Tibial artery (tissue), 4 donors: ENCODE measurements around the gene NAPA.

Experiments
- DNase-seq, 2 donors: peaks; one replicate each; pipeline ENCODE4 v3.0.0-alpha.2; 2019
- H3K27ac ChIP-seq, 2 donors: fragments of 200-600 bp; sonication (generic) in 1 of 2; 1 replicate in 1 of 2; 2 replicates in 1 of 2; pipeline ENCODE4 v1.5.1; 2018 to 2019; ENCODE audit warnings: mild to moderate bottlenecking in 1 of 2
- H3K27me3 ChIP-seq, 2 donors: fragments of 200-600 bp; sonication (generic) in 1 of 2; one replicate each; pipeline versions ENCODE4 v1.5.1 to v1.6.0; 2016 to 2019
- H3K36me3 ChIP-seq, 3 donors: fragments of 200-600 bp; sonication (generic) in 2 of 3; one replicate each; pipeline ENCODE4 v1.5.1; 2016 to 2019; ENCODE audit warnings: mild to moderate bottlenecking in 2 of 3
- H3K4me1 ChIP-seq, 4 donors: fragments of 200-600 bp; sonication (generic) in 2 of 4; 1 replicate in 3 of 4; 2 replicates in 1 of 4; pipeline ENCODE4 v1.5.1; 2016 to 2019
- H3K4me3 ChIP-seq, 2 donors: fragments of 200-600 bp; sonication (generic) in 1 of 2; 1 replicate in 1 of 2; 2 replicates in 1 of 2; pipeline ENCODE4 v1.5.1; 2018 to 2019; ENCODE audit warnings: mild to moderate bottlenecking in 2 of 2
- H3K9me3 ChIP-seq, 3 donors: fragments of 200-600 bp; sonication (generic) in 1 of 3; one replicate each; pipeline ENCODE4 v1.5.1; 2016 to 2019
- CTCF ChIP-seq, 2 experiments: fragments of 200-600 bp in 1 of 2; fragments of 450-650 bp in 1 of 2; IDR thresholded peaks; one replicate each; pipeline ENCODE4 v1.5.1; 2017 to 2019; ENCODE audit warnings: antibody characterized with exemption in 2 of 2, mild to moderate bottlenecking in 1 of 2, moderate library complexity in 1 of 2
- intact Hi-C: fragments of 100-400 bp; cut with DNase I; formaldehyde crosslinking; loops from one replicate; pipeline ENCODE4 v1.15.0; 2023; ENCODE audit warnings: low total_unique reads

Gene NAPA

DNA sequence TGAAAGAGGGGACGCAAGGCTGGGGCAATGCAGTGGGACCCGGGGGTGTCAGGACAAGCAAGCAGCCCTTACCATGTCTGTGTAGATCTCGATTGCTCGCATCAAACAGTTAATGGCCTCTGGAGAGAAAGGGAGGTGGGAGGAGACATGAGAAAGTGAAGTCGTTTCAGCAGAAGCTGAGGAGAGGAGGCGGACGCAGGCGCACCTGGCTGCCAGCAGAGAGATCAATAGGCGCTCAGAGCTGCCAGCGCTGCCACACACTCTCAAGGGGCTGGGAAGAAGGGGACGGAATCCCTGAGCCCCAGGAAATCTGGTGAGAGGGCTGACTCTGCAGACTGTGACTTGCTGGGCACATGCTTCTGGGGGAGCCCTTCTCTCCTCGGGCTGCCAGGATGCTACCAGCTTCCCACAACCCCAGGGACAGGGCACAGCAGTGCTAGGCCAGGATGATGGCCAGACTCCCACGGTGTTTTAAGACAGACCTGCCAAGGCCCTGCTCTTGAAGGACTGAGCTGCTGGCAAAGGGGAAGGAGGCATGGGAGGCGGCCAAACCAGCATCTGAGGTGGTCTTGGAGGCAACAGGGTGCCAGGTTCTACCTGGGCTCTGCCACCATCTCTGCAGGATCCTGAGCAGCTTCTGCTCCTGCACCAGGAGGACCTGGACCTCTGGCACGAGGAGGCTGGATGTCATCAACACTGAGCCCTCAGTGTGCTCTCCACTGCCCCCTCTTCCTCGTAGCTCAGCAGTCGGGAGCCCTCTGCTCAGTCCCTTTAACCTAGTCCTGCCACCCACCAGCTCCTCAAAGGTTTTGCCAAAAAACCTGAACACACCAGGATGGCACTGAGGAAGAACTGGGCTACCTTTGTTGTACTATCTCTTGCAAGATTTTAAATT lies 19.1 kb downstream of the NAPA start:
- Histone ChIP-seq H3K4me3 (no peak overlapping the region), H3K9me3 (no peaks in the 10 kb centered on the region), H3K4me1 (peaks cover 0 to 21% (median 0%) of the 10 kb centered on the region in 4 donors), H3K27me3 (no peaks in the 10 kb centered on the region), H3K27ac (no peak overlapping the region), H3K36me3 (peaks cover 38 to 99% (median 82%) of the 10 kb centered on the region in 3 donors)
- intact Hi-C loops: no loop called here
- TF ChIP-seq CTCF (IDR thresholded peaks at IDR 0.05): no peak
- DNase-seq: no peak

GRCh38 chr19:47494729-47495128 lies 20.1 kb downstream of the NAPA start:
- Histone ChIP-seq H3K4me1 (peaks cover 0 to 16% (median 0%) of the 10 kb centered on the region in 4 donors), H3K27ac (no peak overlapping the region), H3K9me3 (no peaks in the 10 kb centered on the region), H3K36me3 (peaks cover 29 to 97% (median 79%) of the 10 kb centered on the region in 3 donors), H3K4me3 (no peak overlapping the region), H3K27me3 (no peaks in the 10 kb centered on the region)
- intact Hi-C loops: no loop called here
- no peak for TF ChIP-seq CTCF (IDR thresholded peaks at IDR 0.05)
- DNase-seq: no peak

GRCh38 chr19:47494211-47494547 lies 20.7 kb downstream of the NAPA start:
- peaks cover 0 to 16% (median 0%) of the 10 kb centered on the region in 4 donors for H3K4me1 ChIP-seq
- no peak overlapping the region for H3K27ac ChIP-seq
- intact Hi-C loops: no loop called here
- no peak for DNase-seq
- H3K36me3 ChIP-seq: peaks cover 29 to 97% (median 79%) of the 10 kb centered on the region in 3 donors
- H3K9me3 ChIP-seq: no peaks in the 10 kb centered on the region
- TF ChIP-seq CTCF (IDR thresholded peaks at IDR 0.05): no peak
- H3K27me3 ChIP-seq: no peaks in the 10 kb centered on the region
- H3K4me3 ChIP-seq: no peak overlapping the region

DNA sequence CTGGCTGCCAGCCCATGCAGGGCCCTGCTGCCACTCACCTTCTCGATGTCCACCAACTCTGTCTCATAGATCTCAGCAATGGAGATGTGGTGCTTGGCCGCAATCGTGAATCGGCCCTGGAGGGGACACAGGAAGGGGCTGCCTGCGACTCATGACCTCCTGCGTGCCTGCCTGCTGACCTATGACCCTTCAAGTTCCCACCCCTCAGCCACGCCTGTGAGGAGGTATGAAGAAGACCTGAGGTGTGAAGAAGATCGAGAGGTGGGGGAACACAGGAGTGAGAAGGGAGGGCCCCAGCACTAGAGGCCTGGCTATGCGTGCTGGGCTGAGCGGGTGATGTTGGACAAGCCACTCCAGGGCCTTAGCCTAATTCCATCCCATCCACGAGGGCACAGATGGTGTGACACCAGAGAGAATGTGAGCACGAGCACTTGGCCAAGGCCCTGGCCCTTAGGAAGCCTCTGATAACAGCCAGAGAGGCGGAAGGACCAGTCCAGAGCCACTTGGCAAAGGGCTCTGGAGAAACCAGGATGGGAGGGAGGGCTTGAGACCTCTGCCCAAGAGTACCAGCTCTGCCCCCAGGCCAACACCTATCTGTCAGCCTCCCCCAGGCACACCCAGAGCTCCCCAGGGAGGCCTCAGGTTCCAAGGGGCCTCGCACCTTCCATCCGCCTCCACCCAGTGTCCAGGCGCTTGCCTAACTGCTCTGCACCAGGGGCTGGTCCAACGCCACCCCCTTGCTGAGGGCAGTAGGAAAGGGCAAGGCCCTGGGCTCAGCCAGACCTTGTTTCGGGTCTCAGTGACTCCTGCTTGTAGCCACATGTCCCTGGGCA lies 21.3 kb downstream of the NAPA start:
- no peak for DNase-seq
- peaks cover 0 to 12% (median 0%) of the 10 kb centered on the region in 4 donors for H3K4me1 ChIP-seq

More for the DNA sequence above, 21.3 kb downstream of the NAPA start:
- H3K4me3 ChIP-seq: no peak overlapping the region
- intact Hi-C loops: no loop called here
- no peaks in the 10 kb centered on the region for H3K9me3 ChIP-seq
- no peak overlapping the region for H3K27ac ChIP-seq
- H3K36me3 ChIP-seq: peaks cover 28 to 95% (median 77%) of the 10 kb centered on the region in 3 donors
- no peak for TF ChIP-seq CTCF (IDR thresholded peaks at IDR 0.05)
- no peaks in the 10 kb centered on the region for H3K27me3 ChIP-seq
